Endometrial microvascular endothelial cells (primary cell): ENCODE results near the gene SLC9B1. TPM values are rescaled to one million over a fixed set of nuclear protein-coding genes. Genes with fewer than 3 reads are reported as not detected.

ENCODE experiments used
- in situ Hi-C: cut with HindIII; loops from 2 replicates; pipeline ENCODE4 v1.10.0; 2017; ENCODE audit warnings: low sequenced_read_pairs, low pct_unique_long_range_greater_than_20kb; ENCODE audit errors: inconsistent ontology term
- total RNA-seq: library from RNA; depleted of rRNA; stranded (reverse); fragments of >200 nt; gene quantifications from one replicate; pipeline ENCODE4 v1.2.3, GENCODE V29; 2015; ENCODE audit errors: inconsistent ontology term

SLC9B1 gene
- not detected for total RNA-seq

- in situ Hi-C loops, result loop anchor here (25.0 kb wide), 1 partner anchor 407 kb away; no protein-coding TSS in a partner anchor
Observed at GRCh38 chr4:103019308-103020124, at the start of gene SLC9B1. SLC9B1 (minus strand) TSS chr4:103019705; CDS start chr4:102991711, 27,994 bp downstream.

- in situ Hi-C loops, result no loop called here
Observed at GRCh38 chr4:103067841-103068547, 48.5 kb upstream of the SLC9B1 start.

GRCh38 chr4:103060453-103061148 is 41.1 kb upstream of the SLC9B1 start:
- in situ Hi-C loops, result no loop called here

GRCh38 chr4:103054030-103054429 is 34.5 kb upstream of the SLC9B1 start:
- in situ Hi-C loops, result no loop called here

GRCh38 chr4:103052779-103053178 is 33.3 kb upstream of the SLC9B1 start:
- in situ Hi-C loops, result no loop called here

- in situ Hi-C loops, result no loop called here
Observed at GRCh38 chr4:103052145-103052544, 32.6 kb upstream of the SLC9B1 start.

- in situ Hi-C loops, result no loop called here
Observed at GRCh38 chr4:103050736-103051436, 31.4 kb upstream of the SLC9B1 start.

GRCh38 chr4:103046416-103047290 is 27.1 kb upstream of the SLC9B1 start:
- in situ Hi-C loops, result no loop called here

- in situ Hi-C loops, result no loop called here
Observed at GRCh38 chr4:103044183-103044582, 24.7 kb upstream of the SLC9B1 start.

GRCh38 chr4:103036169-103036568 is 16.7 kb upstream of the SLC9B1 start:
- in situ Hi-C loops, result no loop called here

- in situ Hi-C loops, result no loop called here
Observed at GRCh38 chr4:103032574-103032973, 13.1 kb upstream of the SLC9B1 start.

- in situ Hi-C loops, result no loop called here
Observed at GRCh38 chr4:103030791-103031190, 11.3 kb upstream of the SLC9B1 start.

GRCh38 chr4:103029300-103029699 is 9.8 kb upstream of the SLC9B1 start:
- in situ Hi-C loops, result no loop called here

- in situ Hi-C loops, result no loop called here
Observed at GRCh38 chr4:103026868-103027267, 7.4 kb upstream of the SLC9B1 start.

- in situ Hi-C loops, result loop anchor here (25.0 kb wide), 1 partner anchor 413 kb away; no protein-coding TSS in a partner anchor
Observed at GRCh38 chr4:103024996-103025395, 5.5 kb upstream of the SLC9B1 start.

- in situ Hi-C loops, result loop anchor here (25.0 kb wide), 1 partner anchor 409 kb away; no protein-coding TSS in a partner anchor
Observed at GRCh38 chr4:103021120-103021519, 1.6 kb upstream of the SLC9B1 start.

- in situ Hi-C loops, result loop anchor here (25.0 kb wide), 1 partner anchor 406 kb away; no protein-coding TSS in a partner anchor
Observed at GRCh38 chr4:103018391-103019307, 856 bp downstream of the SLC9B1 start.
